ENCODE measurements around the gene OLFML2A.

OLFML2A gene

GRCh38 chr9:124790801-124791505 lies 14.0 kb downstream of the OLFML2A start:
- CTCF ChIA-PET = interaction anchor here (1.0 kb wide), 1 partner anchor 62 kb away, joined by 3 read pairs; the partner anchor contains the start of gene WDR38
- POLR2A ChIA-PET = no interaction called here
- no peak for DNase-seq (ENCODE audit: extremely low spot score)
- no peak for TF ChIP-seq FOXA1 (IDR thresholded peaks at IDR 0.05)
- TF ChIP-seq FOXM1 (IDR thresholded peaks at IDR 0.05; ENCODE audit: borderline replicate concordance) = no peak
- TF ChIP-seq PKNOX1 (IDR thresholded peaks at IDR 0.05) = no peak

GRCh38 chr9:124792257-124793014 lies 15.5 kb downstream of the OLFML2A start:
- no peak for DNase-seq (ENCODE audit: extremely low spot score)
- ChIA-PET POLR2A (no interaction called here), CTCF (interaction anchor here (1.6 kb wide), 1 partner anchor 61 kb away, joined by 5 read pairs; the partner anchor contains the start of gene WDR38)
- TF ChIP-seq PKNOX1 (IDR thresholded peaks at IDR 0.05) = no peak
- TF ChIP-seq LEF1 (IDR thresholded peaks at IDR 0.05; ENCODE audit: borderline replicate concordance) = no peak
- TF ChIP-seq TARDBP (IDR thresholded peaks at IDR 0.05) = no peak
- TF ChIP-seq SUZ12 (IDR thresholded peaks at IDR 0.05) = no peak
- TF ChIP-seq FOXA1 (IDR thresholded peaks at IDR 0.05) = no peak
- TF ChIP-seq FOXK2 (IDR thresholded peaks at IDR 0.05) = no peak
- TF ChIP-seq HDGF (IDR thresholded peaks at IDR 0.05; ENCODE audit: borderline replicate concordance) = no peak
- no peak for TF ChIP-seq ARNT (IDR thresholded peaks at IDR 0.05)
- TF ChIP-seq ZNF384 (IDR thresholded peaks at IDR 0.05) = no peak
- TF ChIP-seq ELF4 (IDR thresholded peaks at IDR 0.05) = no peak
- TF ChIP-seq BHLHE40 (IDR thresholded peaks at IDR 0.05; ENCODE audit: borderline replicate concordance) = no peak
- no peak for TF ChIP-seq CTBP1 (IDR thresholded peaks at IDR 0.05; ENCODE audit: borderline replicate concordance)
- TF ChIP-seq NFRKB (IDR thresholded peaks at IDR 0.05) = no peak
- no peak for TF ChIP-seq SP1 (IDR thresholded peaks at IDR 0.05)

GRCh38 chr9:124793015-124793541 lies 16.1 kb downstream of the OLFML2A start:
- CTCF ChIA-PET = interaction anchor here (1.6 kb wide), 1 partner anchor 60 kb away, joined by 5 read pairs; the partner anchor contains the start of gene WDR38
- TF ChIP-seq CTBP1 (IDR thresholded peaks at IDR 0.05; ENCODE audit: borderline replicate concordance) (no peak), PKNOX1 (IDR thresholded peaks at IDR 0.05) (no peak), ARNT (IDR thresholded peaks at IDR 0.05) (no peak), NFRKB (IDR thresholded peaks at IDR 0.05) (no peak), HDGF (IDR thresholded peaks at IDR 0.05; ENCODE audit: borderline replicate concordance) (no peak), FOXK2 (IDR thresholded peaks at IDR 0.05) (no peak), FOXA1 (IDR thresholded peaks at IDR 0.05) (no peak), LEF1 (IDR thresholded peaks at IDR 0.05; ENCODE audit: borderline replicate concordance) (no peak), TARDBP (IDR thresholded peaks at IDR 0.05) (no peak)
- POLR2A ChIA-PET = no interaction called here
- no peak for DNase-seq (ENCODE audit: extremely low spot score)

- POLR2A ChIA-PET = no interaction called here
- DNase-seq (ENCODE audit: extremely low spot score) = no peak
- CTCF ChIA-PET = interaction anchor here (0.8 to 1.9 kb wide), 2 partner anchors 45 to 58 kb away, joined by 3 to 8 read pairs; partner anchors contain the start of gene WDR38
- TF ChIP-seq HDGF (IDR thresholded peaks at IDR 0.05; ENCODE audit: borderline replicate concordance) = no peak
- no peak for TF ChIP-seq BHLHE40 (IDR thresholded peaks at IDR 0.05; ENCODE audit: borderline replicate concordance)
- TF ChIP-seq SP1 (IDR thresholded peaks at IDR 0.05) = no peak
- TF ChIP-seq CTBP1 (IDR thresholded peaks at IDR 0.05; ENCODE audit: borderline replicate concordance) = no peak
- TF ChIP-seq LEF1 (IDR thresholded peaks at IDR 0.05; ENCODE audit: borderline replicate concordance) = no peak
Measured at GRCh38 chr9:124794902-124795491, 18.1 kb downstream of the OLFML2A start.

GRCh38 chr9:124795881-124796431 lies 19.0 kb downstream of the OLFML2A start:
- ChIA-PET CTCF (interaction anchor here (0.8 to 1.9 kb wide), 2 partner anchors 44 to 57 kb away, joined by 3 to 8 read pairs; partner anchors contain the start of gene WDR38), POLR2A (interaction anchor here (1.5 kb wide), 1 partner anchor 13 kb away, joined by 3 read pairs; no protein-coding TSS in a partner anchor)
- TF ChIP-seq FOXM1 (IDR thresholded peaks at IDR 0.05; ENCODE audit: borderline replicate concordance) = no peak
- DNase-seq (ENCODE audit: extremely low spot score) = no peak

Measured in HEK293T (cell line).